HG03439 (cell line): Measurements from ENCODE around the gene DHRS3.
"Not testable (repeated sequence)": the region's sequence is repeated elsewhere in the genome, so short reads cannot be mapped to it uniquely, and the experiment has no call there.

ENCODE experiments used
- ATAC-seq: cut with Tn5 transposase; IDR thresholded peaks from one replicate; pipeline ENCODE4 v1.9.1; 2021; ENCODE audit warnings: mild to moderate bottlenecking, moderate library complexity; ENCODE audit not compliant: unreplicated experiment

Gene DHRS3

GRCh38 chr1:12580054-12580887 is 37.7 kb downstream of the DHRS3 start:
- no peak for ATAC-seq

DNA sequence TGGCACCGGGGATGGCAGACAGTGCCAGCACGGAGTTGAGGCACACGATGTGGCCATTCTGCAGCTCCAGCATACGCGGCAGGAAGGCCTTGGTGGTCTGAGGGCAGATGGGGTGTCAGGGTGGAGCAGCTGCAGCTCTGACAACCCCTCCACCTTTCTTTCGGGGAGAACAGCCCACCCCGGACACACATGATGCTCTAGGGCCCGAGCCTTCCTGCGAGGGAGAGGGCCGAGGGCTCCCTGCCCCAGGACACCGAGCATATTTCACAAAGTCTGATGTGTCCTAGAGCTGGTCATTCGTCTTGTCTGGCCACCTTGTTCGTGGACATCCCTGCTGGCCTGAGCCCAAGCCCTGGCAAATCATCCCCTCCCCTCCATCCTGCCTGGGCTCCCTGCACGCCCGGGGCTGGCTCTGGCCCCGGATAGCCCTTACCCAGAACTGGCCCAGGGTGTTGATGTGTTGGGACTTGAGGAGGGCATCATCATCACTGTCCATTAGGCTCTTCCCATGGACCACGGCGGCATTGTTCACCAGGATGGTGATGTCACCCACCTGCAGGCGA is 39.1 kb downstream of the DHRS3 start:
- ATAC-seq = no peak

GRCh38 chr1:12577020-12577419 is 41.0 kb downstream of the DHRS3 start:
- ATAC-seq = no peak

- no peak for ATAC-seq
Observed at GRCh38 chr1:12574757-12575139, 43.3 kb downstream of the DHRS3 start.

DNA sequence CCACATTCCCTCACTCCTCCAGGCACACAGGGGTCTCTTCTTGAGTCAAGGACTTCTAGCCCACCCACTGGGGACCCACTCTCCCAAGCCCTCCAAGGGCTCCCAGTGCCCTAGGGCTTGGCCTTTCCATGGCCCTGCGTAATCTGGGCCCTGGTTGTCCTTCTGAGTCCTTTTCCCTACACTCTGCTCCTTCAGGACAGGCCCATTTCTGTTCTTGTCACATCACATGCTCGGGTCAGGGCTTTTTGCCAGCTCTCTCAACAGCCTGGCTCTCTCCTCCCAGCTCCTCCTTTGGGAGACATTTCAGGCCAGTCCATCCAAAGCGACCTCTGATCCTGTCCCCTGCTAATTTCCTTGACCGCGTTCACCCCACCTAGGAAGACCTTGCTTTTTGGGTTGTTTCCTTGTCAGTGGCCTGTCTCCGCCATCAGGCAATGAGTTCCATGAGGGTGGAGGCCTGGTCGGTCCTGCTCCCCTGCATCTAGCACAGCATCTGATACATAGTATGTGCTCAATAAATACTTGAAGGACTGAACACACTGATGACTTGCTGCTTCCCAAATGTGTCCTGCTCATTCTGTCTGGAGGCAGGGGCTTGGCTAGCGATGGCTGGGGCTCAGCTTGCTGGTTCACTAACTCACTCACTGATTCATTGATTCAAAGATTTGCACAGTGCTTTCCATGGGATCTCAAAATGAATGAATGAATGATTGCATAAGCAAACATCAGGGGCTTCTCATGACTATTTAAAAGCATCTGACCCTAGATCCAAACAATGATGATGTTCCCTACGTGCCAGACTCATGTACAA is 44.8 kb downstream of the DHRS3 start:
- no peak for ATAC-seq

GRCh38 chr1:12572522-12572921 is 45.5 kb downstream of the DHRS3 start:
- no peak for ATAC-seq

GRCh38 chr1:12570291-12570690 is 47.7 kb downstream of the DHRS3 start:
- no peak for ATAC-seq

- ATAC-seq = no peak
Observed at GRCh38 chr1:12568009-12568767, 49.8 kb downstream of the DHRS3 start.

GRCh38 chr1:12567288-12567819 is 50.7 kb downstream of the DHRS3 start:
- ATAC-seq = no peak

DNA sequence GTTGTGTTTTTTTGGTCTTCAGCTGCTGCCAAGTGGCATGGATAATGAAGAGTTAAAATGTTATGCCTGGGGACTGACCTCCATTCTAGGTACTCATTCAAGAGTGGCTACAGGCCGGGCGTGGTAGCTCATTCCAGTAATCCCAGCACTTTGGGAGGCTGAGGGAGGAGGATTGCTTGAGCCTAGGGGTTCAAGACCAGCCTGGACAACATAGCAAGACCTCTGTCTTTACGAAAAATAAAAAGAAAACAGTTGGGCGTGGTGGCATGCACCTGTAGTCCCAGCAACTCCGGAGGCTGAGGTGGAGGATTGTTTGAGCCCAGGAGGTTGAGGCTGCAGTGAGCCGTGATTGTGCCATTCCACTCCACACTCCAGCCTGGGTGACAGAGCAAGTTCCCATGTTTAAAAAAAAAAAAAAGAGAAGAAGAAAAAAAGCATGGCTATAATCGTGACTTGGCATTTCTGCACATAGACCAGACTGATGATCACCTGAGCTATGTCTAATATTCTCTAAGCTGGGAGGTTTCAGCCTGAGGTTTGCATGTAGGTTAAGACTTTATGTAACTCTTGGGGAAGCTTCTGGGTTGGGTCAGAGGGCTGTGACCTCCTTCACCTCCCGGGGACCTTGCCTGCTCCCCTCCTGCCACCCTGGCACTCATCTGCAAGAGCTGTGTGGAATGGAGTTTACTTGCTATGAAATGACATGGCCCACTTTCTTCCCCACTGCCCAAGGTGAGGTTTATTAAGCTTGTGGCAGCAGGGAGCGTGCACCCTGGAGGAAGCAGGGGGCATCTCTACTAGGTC is 51.3 kb downstream of the DHRS3 start:
- ATAC-seq = no peak

DNA sequence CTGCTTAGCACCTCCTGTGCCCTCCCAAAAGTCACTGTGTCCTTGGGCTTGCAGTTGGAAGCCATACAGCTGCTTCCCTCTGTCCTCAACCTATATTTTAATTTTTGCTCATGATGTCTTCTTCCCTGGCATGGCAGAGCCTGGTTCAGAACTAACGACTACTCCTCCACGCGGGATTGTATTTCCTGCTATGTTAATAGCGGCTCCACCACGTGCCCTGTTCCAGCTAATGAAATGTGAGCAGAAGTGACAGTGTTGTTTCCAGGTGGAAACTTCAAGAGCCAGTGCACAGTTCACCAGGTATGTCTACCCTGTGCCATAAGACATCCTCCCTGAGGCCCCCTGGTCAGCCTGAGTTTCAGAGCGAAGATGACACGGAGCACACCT is 52.1 kb downstream of the DHRS3 start:
- ATAC-seq = no peak

- no peak for ATAC-seq
Observed at GRCh38 chr1:12565094-12565965, 52.7 kb downstream of the DHRS3 start.

- ATAC-seq = not testable (repeated sequence)
Observed at GRCh38 chr1:12564251-12564650, 53.8 kb downstream of the DHRS3 start.

DNA sequence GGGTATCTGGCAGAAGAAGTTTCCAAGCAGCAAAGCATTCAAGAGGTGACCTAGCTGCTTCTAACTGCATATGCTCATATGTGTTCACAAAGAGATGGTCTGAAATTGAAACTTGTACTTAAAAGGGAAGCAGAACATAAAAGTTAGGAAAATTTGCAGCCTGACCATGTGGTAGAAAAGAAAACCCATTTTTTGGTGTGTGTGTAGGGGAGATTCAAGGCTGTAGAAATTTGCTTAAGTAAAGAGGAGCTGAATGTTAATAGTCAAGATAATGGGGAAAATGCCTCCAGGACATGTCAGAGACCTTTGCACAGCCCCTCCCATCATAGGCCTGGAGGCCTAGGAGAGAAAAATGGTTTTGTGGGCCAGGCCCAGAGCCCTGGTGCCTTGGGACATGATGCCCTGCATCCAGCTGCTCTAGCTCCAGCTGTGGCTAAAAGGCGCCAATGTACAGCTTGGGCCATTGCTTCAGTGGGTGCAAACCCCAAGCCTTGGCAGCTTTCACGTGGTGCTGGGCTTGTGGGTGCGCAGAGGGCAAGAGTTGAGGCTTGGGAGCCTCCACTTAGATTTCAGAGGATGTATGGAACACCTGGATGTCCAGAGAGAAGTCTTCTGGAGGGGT is 54.9 kb downstream of the DHRS3 start:
- ATAC-seq = no peak

DNA sequence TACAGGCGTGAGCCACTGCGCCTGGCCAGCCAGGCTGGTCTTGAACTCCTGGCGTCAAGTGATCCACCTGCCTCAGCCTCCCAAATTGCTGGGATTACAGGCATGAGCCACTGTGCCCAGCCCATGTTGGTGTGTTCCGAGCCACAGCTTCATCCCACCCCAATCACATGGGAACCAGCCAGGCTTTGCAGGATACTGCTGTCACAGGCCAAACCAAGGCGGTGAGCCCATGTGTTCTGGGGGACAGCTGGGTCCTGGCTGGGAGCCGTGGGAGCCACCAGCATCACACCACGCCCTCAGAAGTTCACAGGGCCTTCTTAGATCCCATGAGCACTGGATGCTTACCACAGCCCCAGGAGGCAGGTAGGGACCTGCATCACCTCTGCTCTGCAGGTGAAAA is 56.9 kb downstream of the DHRS3 start:
- ATAC-seq = no peak

- ATAC-seq = no peak
Observed at GRCh38 chr1:12556957-12557935, 60.8 kb downstream of the DHRS3 start.

- no peak for ATAC-seq
Observed at GRCh38 chr1:12556368-12556930, 61.6 kb downstream of the DHRS3 start.
